ENCODE measurements around the gene ELMO1. TPM values are rescaled to one million over a fixed set of nuclear protein-coding genes. Genes with fewer than 3 reads are reported as not detected.

ELMO1 gene
- total RNA-seq, 2 experiments from 2014 or later: 129 to 137 TPM

- intact Hi-C loops (cut with micrococcal nuclease): no loop called here
- DNase-seq: no peak
- H3K27ac Mint-ChIP-seq: peak overlapping the region; percentile 70
These were observed 136.1 kb downstream of the ELMO1 start for GRCh38 chr7:37312608-37313007.

GRCh38 chr7:37311355-37311754 lies 137.3 kb downstream of the ELMO1 start:
- CTCF ChIA-PET: no interaction called here
- intact Hi-C loops (cut with micrococcal nuclease): loop anchor here (1.0 to 2.0 kb wide), 3 partner anchors 15 to 30 kb away; no protein-coding TSS in a partner anchor
- DNase-seq: peak; percentile 17
- Mint-ChIP-seq H3K27ac (peak overlapping the region; percentile 50), H3K4me3 (no peak overlapping the region), H3K4me1 (ENCODE audit: low read depth) (peaks cover 75% of the 10 kb centered on the region), H3K9me3 (peaks cover 17% of the 10 kb centered on the region), H3K36me3 (ENCODE audit: low read depth) (peaks cover 67% of the 10 kb centered on the region), H3K27me3 (ENCODE audit: low read depth) (no peaks in the 10 kb centered on the region)

More at GRCh38 chr7:37312608-37313007, 136.1 kb downstream of the ELMO1 start:
- H3K27me3 Mint-ChIP-seq (ENCODE audit: low read depth): no peaks in the 10 kb centered on the region
- peaks cover 17% of the 10 kb centered on the region for H3K9me3 Mint-ChIP-seq
- H3K4me1 Mint-ChIP-seq (ENCODE audit: low read depth): peaks cover 87% of the 10 kb centered on the region
- CTCF ChIA-PET: interaction anchor here (1.3 kb wide), 1 partner anchor 23 kb away, joined by 4 read pairs; no protein-coding TSS in a partner anchor
- H3K4me3 Mint-ChIP-seq: no peak overlapping the region
- peaks cover 60% of the 10 kb centered on the region for H3K36me3 Mint-ChIP-seq (ENCODE audit: low read depth)

GRCh38 chr7:37310327-37311080 lies 138.2 kb downstream of the ELMO1 start:
- Mint-ChIP-seq H3K4me1 (ENCODE audit: low read depth) (peaks cover 69% of the 10 kb centered on the region), H3K27ac (peak overlapping the region; percentile 50), H3K27me3 (ENCODE audit: low read depth) (no peaks in the 10 kb centered on the region), H3K4me3 (no peak overlapping the region), H3K36me3 (ENCODE audit: low read depth) (peaks cover 70% of the 10 kb centered on the region), H3K9me3 (peaks cover 17% of the 10 kb centered on the region)
- intact Hi-C loops (cut with micrococcal nuclease): loop anchor here (1.0 to 2.0 kb wide), 3 partner anchors 14 to 31 kb away; no protein-coding TSS in a partner anchor
- no peak for DNase-seq
- CTCF ChIA-PET: interaction anchor here (1.2 to 1.5 kb wide), 4 partner anchors 8 to 43 kb away, joined by 4 to 7 read pairs (median 5); no protein-coding TSS in a partner anchor

- Mint-ChIP-seq H3K4me3 (no peak overlapping the region), H3K4me1 (ENCODE audit: low read depth) (peaks cover 66% of the 10 kb centered on the region), H3K27me3 (ENCODE audit: low read depth) (no peaks in the 10 kb centered on the region), H3K36me3 (ENCODE audit: low read depth) (peaks cover 69% of the 10 kb centered on the region), H3K27ac (peak overlapping the region; percentile 62), H3K9me3 (peaks cover 17% of the 10 kb centered on the region)
- CTCF ChIA-PET: interaction anchor here (1.2 to 1.5 kb wide), 4 partner anchors 9 to 44 kb away, joined by 4 to 7 read pairs (median 5); no protein-coding TSS in a partner anchor
- no peak for DNase-seq
- intact Hi-C loops (cut with micrococcal nuclease): no loop called here
These were observed 139.2 kb downstream of the ELMO1 start for GRCh38 chr7:37309493-37309892.

GRCh38 chr7:37304921-37305320 lies 143.7 kb downstream of the ELMO1 start:
- H3K36me3 Mint-ChIP-seq (ENCODE audit: low read depth): peaks cover 84% of the 10 kb centered on the region
- no peaks in the 10 kb centered on the region for H3K27me3 Mint-ChIP-seq (ENCODE audit: low read depth)
- intact Hi-C loops (cut with micrococcal nuclease): no loop called here
- H3K4me1 Mint-ChIP-seq (ENCODE audit: low read depth): peaks cover 38% of the 10 kb centered on the region
- DNase-seq: no peak
- peaks cover 21% of the 10 kb centered on the region for H3K9me3 Mint-ChIP-seq
- no peak overlapping the region for H3K4me3 Mint-ChIP-seq
- CTCF ChIA-PET: no interaction called here
- no peak overlapping the region for H3K27ac Mint-ChIP-seq

GRCh38 chr7:37297546-37297945 lies 151.1 kb downstream of the ELMO1 start:
- Mint-ChIP-seq H3K36me3 (ENCODE audit: low read depth) (peaks cover 29% of the 10 kb centered on the region), H3K27ac (peak overlapping the region; percentile 47), H3K27me3 (ENCODE audit: low read depth) (no peaks in the 10 kb centered on the region), H3K9me3 (peaks cover 2% of the 10 kb centered on the region), H3K4me3 (no peak overlapping the region), H3K4me1 (ENCODE audit: low read depth) (peaks cover 22% of the 10 kb centered on the region)
- intact Hi-C loops (cut with micrococcal nuclease): loop anchor here (2.0 kb wide), 1 partner anchor 13 kb away; no protein-coding TSS in a partner anchor
- CTCF ChIA-PET: no interaction called here
- no peak for DNase-seq

GRCh38 chr7:37295401-37295800 lies 153.3 kb downstream of the ELMO1 start:
- Mint-ChIP-seq H3K36me3 (ENCODE audit: low read depth) (peaks cover 15% of the 10 kb centered on the region), H3K9me3 (no peaks in the 10 kb centered on the region), H3K4me3 (no peak overlapping the region), H3K27me3 (ENCODE audit: low read depth) (no peaks in the 10 kb centered on the region), H3K27ac (no peak overlapping the region), H3K4me1 (ENCODE audit: low read depth) (peaks cover 22% of the 10 kb centered on the region)
- intact Hi-C loops (cut with micrococcal nuclease): no loop called here
- CTCF ChIA-PET: interaction anchor here (1.2 kb wide), 1 partner anchor 11 kb away, joined by 3 read pairs; no protein-coding TSS in a partner anchor
- no peak for DNase-seq

GRCh38 chr7:37290731-37291130 lies 157.9 kb downstream of the ELMO1 start:
- Mint-ChIP-seq H3K4me1 (ENCODE audit: low read depth) (peaks cover 45% of the 10 kb centered on the region), H3K9me3 (no peaks in the 10 kb centered on the region), H3K27ac (no peak overlapping the region), H3K4me3 (no peak overlapping the region), H3K36me3 (ENCODE audit: low read depth) (peaks cover 9% of the 10 kb centered on the region), H3K27me3 (ENCODE audit: low read depth) (no peaks in the 10 kb centered on the region)
- no peak for DNase-seq
- intact Hi-C loops (cut with micrococcal nuclease): no loop called here
- CTCF ChIA-PET: interaction anchor here (0.7 to 1.0 kb wide), 2 partner anchors 61 to 76 kb away, joined by 3 read pairs; no protein-coding TSS in a partner anchor

GRCh38 chr7:37289781-37290180 lies 158.9 kb downstream of the ELMO1 start:
- Mint-ChIP-seq H3K4me1 (ENCODE audit: low read depth) (peaks cover 51% of the 10 kb centered on the region), H3K36me3 (ENCODE audit: low read depth) (peaks cover 5% of the 10 kb centered on the region), H3K27me3 (ENCODE audit: low read depth) (no peaks in the 10 kb centered on the region), H3K4me3 (no peak overlapping the region), H3K27ac (peak overlapping the region; percentile 2), H3K9me3 (no peaks in the 10 kb centered on the region)
- intact Hi-C loops (cut with micrococcal nuclease): no loop called here
- CTCF ChIA-PET: interaction anchor here (0.7 to 1.3 kb wide), 4 partner anchors 23 to 64 kb away, joined by 3 to 4 read pairs (median 3); no protein-coding TSS in a partner anchor
- no peak for DNase-seq

- H3K27ac Mint-ChIP-seq: peak overlapping the region; percentile 2
These were observed 159.3 kb downstream of the ELMO1 start for GRCh38 chr7:37289367-37289766.

GRCh38 chr7:37287131-37287855 lies 161.4 kb downstream of the ELMO1 start:
- no peaks in the 10 kb centered on the region for H3K9me3 Mint-ChIP-seq
- no peak for DNase-seq
- peaks cover 59% of the 10 kb centered on the region for H3K4me1 Mint-ChIP-seq (ENCODE audit: low read depth)
- intact Hi-C loops (cut with micrococcal nuclease): no loop called here
- no peaks in the 10 kb centered on the region for H3K27me3 Mint-ChIP-seq (ENCODE audit: low read depth)
- CTCF ChIA-PET: interaction anchor here (0.7 to 5.1 kb wide), 6 partner anchors 54 to 226 kb away, joined by 3 to 33 read pairs (median 4); no protein-coding TSS in a partner anchor
- H3K4me3 Mint-ChIP-seq: no peak overlapping the region
- H3K27ac Mint-ChIP-seq: no peak overlapping the region
- peaks cover 7% of the 10 kb centered on the region for H3K36me3 Mint-ChIP-seq (ENCODE audit: low read depth)

More at GRCh38 chr7:37289367-37289766, 159.3 kb downstream of the ELMO1 start:
- CTCF ChIA-PET: interaction anchor here (0.7 to 1.3 kb wide), 2 partner anchors 24 to 38 kb away, joined by 3 to 4 read pairs; no protein-coding TSS in a partner anchor
- intact Hi-C loops (cut with micrococcal nuclease): no loop called here
- peaks cover 55% of the 10 kb centered on the region for H3K4me1 Mint-ChIP-seq (ENCODE audit: low read depth)
- H3K4me3 Mint-ChIP-seq: no peak overlapping the region
- no peak for DNase-seq
- H3K9me3 Mint-ChIP-seq: no peaks in the 10 kb centered on the region
- peaks cover 7% of the 10 kb centered on the region for H3K36me3 Mint-ChIP-seq (ENCODE audit: low read depth)
- H3K27me3 Mint-ChIP-seq (ENCODE audit: low read depth): no peaks in the 10 kb centered on the region

- Mint-ChIP-seq H3K4me1 (ENCODE audit: low read depth) (peaks cover 65% of the 10 kb centered on the region), H3K9me3 (no peaks in the 10 kb centered on the region), H3K27ac (no peak overlapping the region), H3K36me3 (ENCODE audit: low read depth) (peaks cover 16% of the 10 kb centered on the region), H3K27me3 (ENCODE audit: low read depth) (no peaks in the 10 kb centered on the region), H3K4me3 (no peak overlapping the region)
- DNase-seq: no peak
- CTCF ChIA-PET: interaction anchor here (1.0 to 5.1 kb wide), 7 partner anchors 51 to 221 kb away, joined by 3 to 33 read pairs (median 4); no protein-coding TSS in a partner anchor
- intact Hi-C loops (cut with micrococcal nuclease): no loop called here
These were observed 162.2 kb downstream of the ELMO1 start for GRCh38 chr7:37286454-37286832.
